HepG2 (cell line): ENCODE results near the gene TH. TPM values are rescaled to one million over a fixed set of nuclear protein-coding genes. Genes with fewer than 3 reads are reported as not detected.

ENCODE experiments used
- BRF2 ChIP-seq: sonication (generic); formaldehyde crosslinking; IDR thresholded peaks from 2 replicates; pipeline ENCODE4 v1.8.1; 2022; ENCODE audit warnings: mild to moderate bottlenecking, missing genetic modification reagents
- CBFB ChIP-seq: sonication (generic); formaldehyde crosslinking; IDR thresholded peaks from 2 replicates; pipeline ENCODE4 v1.4.0; 2020; ENCODE audit warnings: missing genetic modification reagents
- GFI1 ChIP-seq: sonication (generic); formaldehyde crosslinking; IDR thresholded peaks from 2 replicates; pipeline ENCODE4 v1.5.0; 2020; ENCODE audit warnings: missing genetic modification reagents, mild to moderate bottlenecking, borderline replicate concordance
- POLR2AphosphoS5 ChIP-seq: IDR thresholded peaks from 2 replicates; pipeline ENCODE4 v1.6.1; 2012; ENCODE audit warnings: low read depth, low read length
- ZNF256 ChIP-seq: sonication (generic); formaldehyde crosslinking; conservative IDR thresholded peaks from 2 replicates; pipeline ENCODE4 v1.4.0; 2020; ENCODE audit warnings: missing genetic modification reagents
- ZNF546 ChIP-seq: sonication (generic); formaldehyde crosslinking; conservative IDR thresholded peaks from 2 replicates; pipeline ENCODE4 v1.8.1; 2023; ENCODE audit warnings: mild to moderate bottlenecking, missing genetic modification reagents
- polyA plus RNA-seq, 8 experiments: library from polyadenylated mRNA; depleted of rRNA in 3 of 8; stranded (reverse) in 7 of 8; unstranded in 1 of 8; fragments of >200 nt; fragmentation: Illumina TruSeq in 4 of 8; extraction: Trizol in 4 of 8; gene quantifications; 2 replicates each; pipeline versions ENCODE4 v1.2.1 to v1.2.3, GENCODE V29; 2011 to 2016; ENCODE audit warnings: low read depth in 4 of 8, missing spikeins in 1 of 8, mixed read lengths in 1 of 8; ENCODE audit not compliant: insufficient read depth in 1 of 8
- total RNA-seq, 5 experiments: library from RNA; depleted of rRNA; stranded (reverse); fragments of >200 nt; fragmentation: Illumina TruSeq; extraction: Trizol; gene quantifications; 2 replicates each; pipeline ENCODE4 v1.2.3, GENCODE V29; 2016; ENCODE audit warnings: low read depth in 1 of 5
- TF ChIP-seq, protein P1 (sequence below): sonication (generic); formaldehyde crosslinking; IDR thresholded peaks from 2 replicates; pipeline ENCODE4 v1.4.0; 2020; ENCODE audit warnings: missing genetic modification reagents
- TF ChIP-seq, protein P2 (sequence below), 2 experiments: IDR thresholded peaks; 2 replicates each; pipeline ENCODE4 v1.6.1; 2011 to 2012; ENCODE audit warnings: low read length in 2 of 2, borderline replicate concordance in 1 of 2, low read depth in 1 of 2, mild to moderate bottlenecking in 1 of 2, moderate library complexity in 1 of 2

Gene TH
- total and polyA plus RNA-seq, 2 of the 13 experiments (the other 11 are each of a cell fraction or from before 2014, with no cell fraction given): 0.36 TPM; not detected in 1

DNA sequence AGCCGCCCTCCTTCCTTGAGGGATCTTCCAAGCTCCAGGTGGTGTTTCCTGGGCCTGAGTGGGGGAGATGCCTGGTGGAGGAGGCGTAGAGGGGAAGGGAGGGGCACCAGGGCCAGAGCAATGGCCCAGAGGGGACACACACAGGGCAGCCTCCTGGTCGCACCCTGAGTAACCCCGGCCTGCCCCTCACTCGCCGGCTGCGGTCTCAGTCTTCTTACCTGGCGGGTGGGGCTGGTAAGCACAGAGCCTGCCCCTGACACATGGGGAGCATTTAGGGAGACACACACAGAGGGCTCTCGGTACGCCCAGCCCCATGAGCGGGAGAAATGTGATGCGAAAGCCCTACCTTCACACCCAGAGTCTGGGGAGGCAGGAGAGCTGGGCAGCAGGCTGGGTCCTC lies 56.3 kb downstream of the TH start (continued):
- no peak for TF ChIP-seq GFI1 (CRISPR knock-in tag)
- TF ChIP-seq, protein P1, sequence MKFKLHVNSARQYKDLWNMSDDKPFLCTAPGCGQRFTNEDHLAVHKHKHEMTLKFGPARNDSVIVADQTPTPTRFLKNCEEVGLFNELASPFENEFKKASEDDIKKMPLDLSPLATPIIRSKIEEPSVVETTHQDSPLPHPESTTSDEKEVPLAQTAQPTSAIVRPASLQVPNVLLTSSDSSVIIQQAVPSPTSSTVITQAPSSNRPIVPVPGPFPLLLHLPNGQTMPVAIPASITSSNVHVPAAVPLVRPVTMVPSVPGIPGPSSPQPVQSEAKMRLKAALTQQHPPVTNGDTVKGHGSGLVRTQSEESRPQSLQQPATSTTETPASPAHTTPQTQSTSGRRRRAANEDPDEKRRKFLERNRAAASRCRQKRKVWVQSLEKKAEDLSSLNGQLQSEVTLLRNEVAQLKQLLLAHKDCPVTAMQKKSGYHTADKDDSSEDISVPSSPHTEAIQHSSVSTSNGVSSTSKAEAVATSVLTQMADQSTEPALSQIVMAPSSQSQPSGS (CRISPR knock-in tag): no peak
- TF ChIP-seq, protein P2, sequence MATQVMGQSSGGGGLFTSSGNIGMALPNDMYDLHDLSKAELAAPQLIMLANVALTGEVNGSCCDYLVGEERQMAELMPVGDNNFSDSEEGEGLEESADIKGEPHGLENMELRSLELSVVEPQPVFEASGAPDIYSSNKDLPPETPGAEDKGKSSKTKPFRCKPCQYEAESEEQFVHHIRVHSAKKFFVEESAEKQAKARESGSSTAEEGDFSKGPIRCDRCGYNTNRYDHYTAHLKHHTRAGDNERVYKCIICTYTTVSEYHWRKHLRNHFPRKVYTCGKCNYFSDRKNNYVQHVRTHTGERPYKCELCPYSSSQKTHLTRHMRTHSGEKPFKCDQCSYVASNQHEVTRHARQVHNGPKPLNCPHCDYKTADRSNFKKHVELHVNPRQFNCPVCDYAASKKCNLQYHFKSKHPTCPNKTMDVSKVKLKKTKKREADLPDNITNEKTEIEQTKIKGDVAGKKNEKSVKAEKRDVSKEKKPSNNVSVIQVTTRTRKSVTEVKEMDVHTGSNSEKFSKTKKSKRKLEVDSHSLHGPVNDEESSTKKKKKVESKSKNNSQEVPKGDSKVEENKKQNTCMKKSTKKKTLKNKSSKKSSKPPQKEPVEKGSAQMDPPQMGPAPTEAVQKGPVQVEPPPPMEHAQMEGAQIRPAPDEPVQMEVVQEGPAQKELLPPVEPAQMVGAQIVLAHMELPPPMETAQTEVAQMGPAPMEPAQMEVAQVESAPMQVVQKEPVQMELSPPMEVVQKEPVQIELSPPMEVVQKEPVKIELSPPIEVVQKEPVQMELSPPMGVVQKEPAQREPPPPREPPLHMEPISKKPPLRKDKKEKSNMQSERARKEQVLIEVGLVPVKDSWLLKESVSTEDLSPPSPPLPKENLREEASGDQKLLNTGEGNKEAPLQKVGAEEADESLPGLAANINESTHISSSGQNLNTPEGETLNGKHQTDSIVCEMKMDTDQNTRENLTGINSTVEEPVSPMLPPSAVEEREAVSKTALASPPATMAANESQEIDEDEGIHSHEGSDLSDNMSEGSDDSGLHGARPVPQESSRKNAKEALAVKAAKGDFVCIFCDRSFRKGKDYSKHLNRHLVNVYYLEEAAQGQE (IDR thresholded peaks at IDR 0.05; ENCODE audit: borderline replicate concordance in 1 of 2, low read depth in 1 of 2, low read length in 2 of 2): no peak
- TF ChIP-seq CBFB (CRISPR knock-in tag): no peak
- TF ChIP-seq ZNF256 (CRISPR knock-in tag): no peak
- no peak for TF ChIP-seq BRF2 (CRISPR knock-in tag)
- no peak for TF ChIP-seq POLR2AphosphoS5
- no peak for TF ChIP-seq ZNF546 (CRISPR knock-in tag)
